NT2/D1 (cell line): ENCODE measurements around the gene C4orf51.

Source experiments
- DNase-seq: peaks from one replicate; pipeline ENCODE4 v3.0.0-alpha.2; 2011; ENCODE audit warnings: low read depth, low spot score
- H3K27me3 ChIP-seq: 2 replicates; pipeline ENCODE4 v1.6.0; 2011; ENCODE audit warnings: mild to moderate bottlenecking; ENCODE audit not compliant: insufficient read length, insufficient read depth
- H3K36me3 ChIP-seq: 2 replicates; pipeline ENCODE4 v1.6.1; 2011; ENCODE audit warnings: mild to moderate bottlenecking, low read length, mixed read lengths; ENCODE audit not compliant: insufficient read depth, insufficient read length
- H3K4me1 ChIP-seq: 2 replicates; pipeline ENCODE4 v1.5.1; 2011; ENCODE audit not compliant: insufficient read depth, insufficient read length
- H3K4me3 ChIP-seq: 2 replicates; pipeline ENCODE4 v1.5.1; 2011; ENCODE audit warnings: low read depth; ENCODE audit not compliant: insufficient read length
- H3K9ac ChIP-seq: 2 replicates; pipeline ENCODE4 v1.6.0; 2011; ENCODE audit warnings: low read depth; ENCODE audit not compliant: insufficient read length
- H3K9me3 ChIP-seq: 2 replicates; pipeline ENCODE4 v1.5.1; 2011; ENCODE audit warnings: mild to moderate bottlenecking, low read length; ENCODE audit not compliant: insufficient read depth
- SUZ12 ChIP-seq: IDR thresholded peaks from 2 replicates; pipeline ENCODE4 v1.6.1; 2011; ENCODE audit not compliant: insufficient read length, insufficient read depth; ENCODE audit errors: extremely low read depth
- YY1 ChIP-seq: IDR thresholded peaks from 2 replicates; pipeline ENCODE4 v1.6.1; 2011; ENCODE audit not compliant: insufficient read length, insufficient read depth
- ZNF274 ChIP-seq: IDR thresholded peaks from 2 replicates; pipeline ENCODE4 v1.6.1; 2011; ENCODE audit warnings: mild to moderate bottlenecking, low read depth, low read length

The C4orf51 gene

DNA sequence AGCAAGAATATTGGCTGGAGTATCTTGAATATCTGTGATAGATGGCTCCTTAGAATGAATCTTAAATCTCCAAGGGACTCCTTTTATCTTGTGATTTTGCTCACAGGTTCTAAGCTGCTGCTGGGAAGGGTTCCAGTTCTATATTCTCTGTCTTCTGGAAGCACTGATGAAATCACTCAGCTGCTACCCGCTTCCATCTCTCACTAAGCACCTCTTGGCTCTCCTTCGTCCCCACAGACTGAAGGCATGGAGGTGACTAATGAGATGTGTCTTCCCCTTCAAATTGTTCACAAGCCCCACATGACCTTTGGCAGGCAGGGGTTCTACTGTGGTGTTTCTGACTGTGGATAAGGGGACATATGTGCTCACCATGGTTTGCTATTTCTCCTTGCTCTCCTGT lies 75.9 kb downstream of the C4orf51 start:
- DNase-seq, result no peak
- no peaks in the 10 kb centered on the region for H3K27me3 ChIP-seq
- no peak overlapping the region for H3K4me3 ChIP-seq
- TF ChIP-seq SUZ12, result no peak
- peaks cover 15% of the 10 kb centered on the region for H3K36me3 ChIP-seq
- no peak overlapping the region for H3K9ac ChIP-seq
- no peaks in the 10 kb centered on the region for H3K9me3 ChIP-seq
- no peaks in the 10 kb centered on the region for H3K4me1 ChIP-seq

GRCh38 chr4:145756244-145756643 lies 76.3 kb downstream of the C4orf51 start:
- TF ChIP-seq YY1, result no peak
- TF ChIP-seq ZNF274, result no peak
- no peak for TF ChIP-seq SUZ12
- Histone ChIP-seq H3K9ac (no peak overlapping the region), H3K4me1 (no peaks in the 10 kb centered on the region), H3K36me3 (peaks cover 20% of the 10 kb centered on the region), H3K27me3 (no peaks in the 10 kb centered on the region), H3K9me3 (no peaks in the 10 kb centered on the region), H3K4me3 (no peak overlapping the region)
- DNase-seq, result no peak

DNA sequence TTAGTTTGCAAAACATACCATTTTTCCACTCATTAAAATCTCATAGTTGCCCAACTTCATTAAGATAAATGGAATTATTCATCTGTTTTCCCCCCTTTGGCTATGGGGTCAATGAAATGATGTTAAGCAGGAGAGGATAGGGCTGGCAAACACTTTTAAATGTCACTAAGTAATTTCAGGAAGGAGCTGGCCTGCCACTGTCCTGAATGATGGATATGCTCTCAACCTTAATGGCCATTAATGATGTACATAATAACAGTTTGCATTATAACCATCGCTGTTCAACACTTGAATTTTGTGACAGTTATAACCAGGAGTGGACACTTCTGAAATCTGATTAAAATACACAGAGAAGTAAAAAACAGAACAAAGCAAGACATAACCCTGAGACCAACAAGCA lies 77.2 kb downstream of the C4orf51 start:
- H3K27me3 ChIP-seq, result no peaks in the 10 kb centered on the region
- H3K4me1 ChIP-seq, result no peaks in the 10 kb centered on the region
- H3K36me3 ChIP-seq, result peaks cover 29% of the 10 kb centered on the region
- no peak for DNase-seq
- no peak overlapping the region for H3K4me3 ChIP-seq
- H3K9ac ChIP-seq, result no peak overlapping the region
- H3K9me3 ChIP-seq, result no peaks in the 10 kb centered on the region
- TF ChIP-seq SUZ12 (no peak), ZNF274 (no peak), YY1 (no peak)

- Histone ChIP-seq H3K27me3 (no peaks in the 10 kb centered on the region), H3K9me3 (no peaks in the 10 kb centered on the region), H3K36me3 (peaks cover 57% of the 10 kb centered on the region), H3K9ac (no peak overlapping the region), H3K4me3 (no peak overlapping the region), H3K4me1 (no peaks in the 10 kb centered on the region)
- no peak for TF ChIP-seq SUZ12
- no peak for TF ChIP-seq ZNF274
- TF ChIP-seq YY1, result no peak
- DNase-seq, result no peak
Measured at GRCh38 chr4:145760176-145760575, 80.2 kb downstream of the C4orf51 start.

DNA sequence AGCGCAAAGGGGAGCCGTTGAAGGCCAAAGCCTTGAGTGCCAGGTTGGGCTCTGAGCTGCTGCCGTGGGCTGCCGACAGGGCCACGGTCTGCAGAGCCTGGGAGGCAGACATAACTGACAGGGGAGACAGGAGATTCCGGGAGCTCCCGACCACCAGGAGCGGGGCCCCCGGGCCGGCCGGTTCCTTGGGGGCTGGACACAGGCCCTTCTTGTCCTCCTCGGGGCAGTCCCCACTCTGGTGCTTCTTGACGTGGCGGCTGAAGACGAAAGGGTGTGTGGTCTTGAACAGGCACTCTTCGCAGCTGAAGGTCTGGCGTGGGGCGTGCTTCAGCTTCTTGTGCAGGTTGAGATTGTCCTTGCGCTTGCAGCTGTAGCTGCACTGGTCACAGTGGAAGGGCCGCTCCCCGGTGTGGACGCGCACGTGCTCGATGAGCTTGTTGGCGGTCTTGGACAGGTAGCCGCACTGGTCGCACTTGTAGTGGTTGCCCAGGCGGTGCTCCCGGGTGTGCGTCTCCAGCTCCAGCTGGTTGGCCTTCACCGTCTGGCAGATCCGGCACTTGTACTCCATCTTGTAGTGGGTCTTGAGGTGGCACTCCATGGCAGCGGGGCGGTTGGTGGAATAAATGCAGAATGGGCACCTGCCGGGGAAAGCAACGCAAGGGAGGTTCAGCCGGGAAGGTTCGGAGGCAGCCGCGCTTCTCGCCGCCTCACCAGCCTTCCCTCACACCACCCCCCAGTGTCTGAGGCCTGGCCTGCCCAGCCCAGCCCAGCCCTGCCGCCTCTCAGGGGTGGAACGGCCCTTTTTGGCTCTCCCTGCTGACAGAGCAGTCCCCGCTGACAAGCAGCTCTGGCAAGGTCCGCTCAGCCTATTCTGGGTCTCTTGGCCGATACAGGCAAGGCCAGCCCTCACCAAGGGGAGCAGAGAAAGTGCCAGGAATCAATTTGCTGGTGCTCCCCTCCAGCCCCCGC lies 81.3 kb downstream of the C4orf51 start:
- H3K27me3 ChIP-seq, result no peaks in the 10 kb centered on the region
- H3K4me3 ChIP-seq, result no peak overlapping the region
- H3K9me3 ChIP-seq, result no peaks in the 10 kb centered on the region
- TF ChIP-seq SUZ12 (no peak), ZNF274 (no peak), YY1 (no peak)
- no peaks in the 10 kb centered on the region for H3K4me1 ChIP-seq
- DNase-seq, result no peak
- no peak overlapping the region for H3K9ac ChIP-seq
- peaks cover 67% of the 10 kb centered on the region for H3K36me3 ChIP-seq

DNA sequence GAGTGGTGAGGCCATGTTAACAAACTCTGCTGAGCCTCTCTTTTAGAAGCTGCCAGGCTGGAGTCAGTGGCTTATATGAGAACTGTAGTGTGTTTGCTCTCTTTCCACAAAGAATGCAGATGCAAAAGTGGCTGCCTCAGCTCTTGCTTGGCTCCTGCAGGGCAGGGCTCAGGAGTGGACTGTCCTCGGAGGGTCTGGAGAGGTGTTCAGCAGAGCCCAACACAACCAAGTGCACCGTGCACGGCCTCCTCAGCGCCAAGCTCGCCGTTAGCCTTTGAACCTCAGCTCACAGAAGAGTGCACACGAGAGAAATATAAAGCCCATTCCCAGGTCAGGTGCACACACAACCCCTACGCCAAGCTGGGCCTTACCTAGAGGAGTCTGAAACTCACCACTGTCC lies 82.8 kb downstream of the C4orf51 start:
- no peak for DNase-seq
- Histone ChIP-seq H3K27me3 (no peaks in the 10 kb centered on the region), H3K9ac (no peak overlapping the region), H3K9me3 (no peaks in the 10 kb centered on the region), H3K36me3 (peaks cover 67% of the 10 kb centered on the region), H3K4me1 (no peaks in the 10 kb centered on the region), H3K4me3 (no peak overlapping the region)
- TF ChIP-seq ZNF274, result no peak

DNA sequence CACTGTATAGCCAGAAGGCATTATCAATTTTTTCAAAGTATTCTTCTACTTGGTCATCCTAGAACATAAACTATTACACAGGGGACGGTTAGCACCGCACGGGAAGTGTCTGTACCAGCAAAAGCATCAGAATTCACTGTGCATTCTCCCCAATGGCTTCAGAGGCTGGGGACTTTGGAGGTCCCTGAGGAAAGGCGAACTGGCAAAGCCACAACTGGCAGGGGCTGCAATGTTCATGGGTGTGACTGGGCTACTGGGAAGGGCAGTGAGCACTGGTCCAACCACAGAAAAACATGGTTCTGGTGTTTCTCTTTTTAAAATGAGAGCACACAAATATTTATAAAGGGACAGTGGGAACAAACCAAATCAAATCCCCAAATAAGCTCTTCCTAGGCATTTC lies 83.5 kb downstream of the C4orf51 start:
- H3K4me1 ChIP-seq, result no peaks in the 10 kb centered on the region
- no peaks in the 10 kb centered on the region for H3K27me3 ChIP-seq
- TF ChIP-seq SUZ12 (no peak), YY1 (no peak), ZNF274 (no peak)
- no peak for DNase-seq
- H3K9ac ChIP-seq, result no peak overlapping the region
- no peaks in the 10 kb centered on the region for H3K9me3 ChIP-seq
- H3K4me3 ChIP-seq, result no peak overlapping the region
- H3K36me3 ChIP-seq, result peaks cover 67% of the 10 kb centered on the region
